GM23338 (cell line): ENCODE data around the gene SLC15A5.

Experiments used
- CREB1 ChIP-seq: fragments of 250-450 bp; sonication (Bioruptor Pico); IDR thresholded peaks from 2 replicates; pipeline ENCODE4 v1.5.0; 2020; ENCODE audit warnings: low read depth, mild to moderate bottlenecking, moderate library complexity
- CTCF ChIP-seq, 2 experiments: fragments of 200-600 bp in 1 of 2; sonication (generic) in 1 of 2; conservative IDR thresholded peaks; 2 replicates each; pipeline versions ENCODE4 v1.5.1 to v1.6.1; 2016 to 2017; ENCODE audit warnings: antibody characterized with exemption in 2 of 2, low read depth in 2 of 2, mild to moderate bottlenecking in 2 of 2, moderate library complexity in 1 of 2
- ETS1 ChIP-seq: IDR thresholded peaks from 2 replicates; pipeline ENCODE4 v1.6.1; 2016; ENCODE audit warnings: antibody characterized with exemption
- EZH2 ChIP-seq: fragments of 200-600 bp; sonication (generic); IDR thresholded peaks from one replicate; pipeline ENCODE4 v1.8.0; 2017; ENCODE audit warnings: antibody characterized with exemption, mild to moderate bottlenecking, low read depth; ENCODE audit not compliant: unreplicated experiment
- EZH2phosphoT487 ChIP-seq: fragments of 200-600 bp; sonication (generic); IDR thresholded peaks from one replicate; pipeline ENCODE4 v1.8.1; 2018; ENCODE audit warnings: antibody characterized with exemption; ENCODE audit not compliant: unreplicated experiment
- JUNB ChIP-seq: IDR thresholded peaks from one replicate; pipeline ENCODE4 v1.6.1; 2016; ENCODE audit warnings: antibody characterized with exemption; ENCODE audit not compliant: unreplicated experiment
- POLR2AphosphoS5 ChIP-seq: IDR thresholded peaks from 2 replicates; pipeline ENCODE4 v1.6.1; 2016; ENCODE audit warnings: antibody characterized with exemption, low read depth
- REST ChIP-seq: IDR thresholded peaks from one replicate; pipeline ENCODE4 v1.6.1; 2018; ENCODE audit warnings: antibody characterized with exemption; ENCODE audit not compliant: unreplicated experiment
- STAT1 ChIP-seq: IDR thresholded peaks from one replicate; pipeline ENCODE4 v1.6.1; 2016; ENCODE audit warnings: antibody characterized with exemption; ENCODE audit not compliant: unreplicated experiment
- ZNF114 ChIP-seq: fragments of 250-450 bp; sonication (Bioruptor Pico); IDR thresholded peaks from 2 replicates; pipeline ENCODE4 v1.5.0; 2020; ENCODE audit warnings: mild to moderate bottlenecking, moderate library complexity
- ZNF462 ChIP-seq: fragments of 250-450 bp; sonication (Bioruptor Pico); IDR thresholded peaks from 2 replicates; pipeline ENCODE4 v1.5.0; 2020; ENCODE audit warnings: mild to moderate bottlenecking, moderate library complexity

- no peak for TF ChIP-seq CTCF (conservative IDR thresholded peaks at IDR 0.05; ENCODE audit: low read depth in 2 of 2)
- TF ChIP-seq ZNF114 (CRISPR knock-in tag): no peak
- no peak for TF ChIP-seq STAT1
- TF ChIP-seq REST: no peak
- TF ChIP-seq ZNF462 (CRISPR knock-in tag): no peak
- no peak for TF ChIP-seq POLR2AphosphoS5
- TF ChIP-seq EZH2: no peak
- TF ChIP-seq EZH2phosphoT487: no peak
- TF ChIP-seq CREB1 (CRISPR knock-in tag): no peak
- TF ChIP-seq ETS1: no peak
- TF ChIP-seq JUNB: no peak
These were observed 30.5 kb upstream of the SLC15A5 start for GRCh38 chr12:16307856-16308475.
